A549 (cell line): ENCODE results near the gene CTU2.

Experiments used
- CBX8 ChIP-seq: fragments of 200-600 bp; sonication (generic); IDR thresholded peaks from 2 replicates; pipeline ENCODE4 v1.6.1; 2016
- EP300 ChIP-seq, 2 experiments: fragments of >200 bp; sonication (Bioruptor Twin); formaldehyde crosslinking; IDR thresholded peaks; 2 replicates in 1 of 2; 3 replicates in 1 of 2; pipeline ENCODE4 v1.6.1; 2016 to 2017
- MAFK ChIP-seq: fragments of 450-650 bp; IDR thresholded peaks from 2 replicates; pipeline ENCODE4 v1.6.1; 2014; ENCODE audit not compliant: partially characterized antibody
- MAZ ChIP-seq: fragments of 150-350 bp; IDR thresholded peaks from 2 replicates; pipeline ENCODE4 v1.6.1; 2014; ENCODE audit warnings: antibody characterized with exemption, low read depth, low read length, borderline replicate concordance
- MYC ChIP-seq: IDR thresholded peaks from 2 replicates; pipeline ENCODE4 v1.6.1; 2012; ENCODE audit warnings: mild to moderate bottlenecking, inconsistent platforms, low read length, improper control_type of control experiment, borderline replicate concordance
- POLR2A ChIP-seq: IDR thresholded peaks from 2 replicates; pipeline ENCODE4 v1.6.1; 2012; ENCODE audit warnings: mild to moderate bottlenecking, low read length
- RNF2 ChIP-seq: fragments of 200-600 bp; sonication (generic); IDR thresholded peaks from 2 replicates; pipeline ENCODE4 v1.6.1; 2016; ENCODE audit warnings: low read depth, mild to moderate bottlenecking, antibody characterized with exemption, moderate library complexity, borderline replicate concordance
- SMC3 ChIP-seq: fragments of >200 bp; sonication (Bioruptor Twin); formaldehyde crosslinking; IDR thresholded peaks from 3 replicates; pipeline ENCODE4 v1.6.1; 2018; ENCODE audit warnings: inconsistent platforms
- ZC3H11A ChIP-seq: fragments of 450-650 bp; IDR thresholded peaks from 2 replicates; pipeline ENCODE4 v1.6.1; 2014; ENCODE audit warnings: antibody characterized with exemption, mild to moderate bottlenecking
- ZSCAN20 ChIP-seq: fragments of 250-450 bp; sonication (Bioruptor Pico); IDR thresholded peaks from 2 replicates; pipeline ENCODE4 v1.8.0; 2022; ENCODE audit warnings: mild to moderate bottlenecking, moderate library complexity
- TF ChIP-seq, protein P1 (sequence below): fragments of >200 bp; sonication (Bioruptor Twin); formaldehyde crosslinking; IDR thresholded peaks from 3 replicates; pipeline ENCODE4 v1.5.1; 2016
- TF ChIP-seq, protein P2 (sequence below): IDR thresholded peaks from 2 replicates; pipeline ENCODE4 v1.6.1; 2012

DNA sequence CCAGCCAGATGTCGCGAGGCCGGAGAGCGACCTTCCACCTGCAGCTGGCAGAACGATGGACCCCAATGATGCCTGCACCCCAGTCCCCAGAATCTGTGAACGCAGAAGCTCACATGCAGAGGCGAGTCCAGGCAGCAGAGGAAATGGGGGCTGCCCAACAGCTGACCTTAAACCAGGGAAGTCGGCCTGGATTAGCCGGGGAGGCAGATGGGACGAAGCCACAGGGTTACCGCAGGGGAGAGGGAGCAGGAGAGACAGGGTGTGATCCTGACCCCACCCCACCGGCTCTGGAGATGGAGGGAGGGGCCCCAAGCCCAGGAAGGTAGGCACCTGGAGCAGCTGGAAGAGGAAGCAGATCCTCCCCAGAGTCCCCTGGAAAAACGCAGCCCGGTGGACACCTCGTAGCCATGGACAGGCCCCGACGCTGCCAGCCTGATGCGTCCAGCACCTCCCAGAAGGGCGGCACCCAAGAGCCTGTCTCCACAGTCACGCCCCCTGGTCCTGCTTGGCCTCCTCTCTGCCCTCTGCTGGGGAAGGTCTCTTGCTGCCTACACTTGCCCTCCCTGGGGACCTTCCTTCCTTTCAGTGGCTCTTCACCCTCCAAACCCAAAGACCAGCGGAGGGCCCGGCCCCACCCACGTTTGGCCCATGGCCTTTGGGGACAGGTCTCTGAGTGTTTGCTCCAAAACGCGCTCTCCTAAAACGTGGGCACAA is 41.4 kb downstream of the CTU2 start:
- TF ChIP-seq, protein P1, sequence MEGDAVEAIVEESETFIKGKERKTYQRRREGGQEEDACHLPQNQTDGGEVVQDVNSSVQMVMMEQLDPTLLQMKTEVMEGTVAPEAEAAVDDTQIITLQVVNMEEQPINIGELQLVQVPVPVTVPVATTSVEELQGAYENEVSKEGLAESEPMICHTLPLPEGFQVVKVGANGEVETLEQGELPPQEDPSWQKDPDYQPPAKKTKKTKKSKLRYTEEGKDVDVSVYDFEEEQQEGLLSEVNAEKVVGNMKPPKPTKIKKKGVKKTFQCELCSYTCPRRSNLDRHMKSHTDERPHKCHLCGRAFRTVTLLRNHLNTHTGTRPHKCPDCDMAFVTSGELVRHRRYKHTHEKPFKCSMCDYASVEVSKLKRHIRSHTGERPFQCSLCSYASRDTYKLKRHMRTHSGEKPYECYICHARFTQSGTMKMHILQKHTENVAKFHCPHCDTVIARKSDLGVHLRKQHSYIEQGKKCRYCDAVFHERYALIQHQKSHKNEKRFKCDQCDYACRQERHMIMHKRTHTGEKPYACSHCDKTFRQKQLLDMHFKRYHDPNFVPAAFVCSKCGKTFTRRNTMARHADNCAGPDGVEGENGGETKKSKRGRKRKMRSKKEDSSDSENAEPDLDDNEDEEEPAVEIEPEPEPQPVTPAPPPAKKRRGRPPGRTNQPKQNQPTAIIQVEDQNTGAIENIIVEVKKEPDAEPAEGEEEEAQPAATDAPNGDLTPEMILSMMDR: peak; percentile 50
- TF ChIP-seq MYC (no peak), SMC3 (no peak), EP300 (IDR thresholded peaks at IDR 0.05) (no peak), RNF2 (no peak), POLR2A (no peak), MAZ (no peak), ZC3H11A (no peak), CBX8 (no peak), MAFK (no peak), ZSCAN20 (CRISPR knock-in tag) (no peak)
- TF ChIP-seq, protein P2, sequence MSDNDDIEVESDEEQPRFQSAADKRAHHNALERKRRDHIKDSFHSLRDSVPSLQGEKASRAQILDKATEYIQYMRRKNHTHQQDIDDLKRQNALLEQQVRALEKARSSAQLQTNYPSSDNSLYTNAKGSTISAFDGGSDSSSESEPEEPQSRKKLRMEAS: no peak
